Stimulated activated CD4-positive, alpha-beta T cell treated with anti-CD3 and anti-CD28 coated beads, Interleukin-1b, Interleukin-23, amount 100 ng/mL, for 48 hours (primary cell): ENCODE measurements around the gene GPR33.
"Not testable (repeated sequence)": the region's sequence is repeated elsewhere in the genome, so short reads cannot be mapped to it uniquely, and the experiment has no call there.

ENCODE experiments used
- DNase-seq: peaks from one replicate; pipeline ENCODE4 v3.0.0-alpha.2; 2020

GPR33 gene

GRCh38 chr14:31487886-31488285 is at the start of gene GPR33:
TSS of gene GPR33 (minus strand) at chr14:31488039. CDS start at chr14:31483965, 4,074 bp downstream.
- no peak for DNase-seq

- DNase-seq: no peak
Observed at GRCh38 chr14:31536201-31536960, 48.5 kb upstream of the GPR33 start.

- DNase-seq: no peak
Observed at GRCh38 chr14:31530136-31530535, 42.3 kb upstream of the GPR33 start.

GRCh38 chr14:31529053-31529452 is 41.2 kb upstream of the GPR33 start:
- DNase-seq: no peak

- DNase-seq: no peak
Observed at GRCh38 chr14:31527546-31527945, 39.7 kb upstream of the GPR33 start.

GRCh38 chr14:31527087-31527486 is 39.2 kb upstream of the GPR33 start:
- no peak for DNase-seq

GRCh38 chr14:31510855-31511254 is 23.0 kb upstream of the GPR33 start:
- DNase-seq: no peak

GRCh38 chr14:31510222-31510621 is 22.4 kb upstream of the GPR33 start:
- DNase-seq: no peak

- no peak for DNase-seq
Observed at GRCh38 chr14:31508135-31508534, 20.3 kb upstream of the GPR33 start.

- no peak for DNase-seq
Observed at GRCh38 chr14:31505411-31505810, 17.6 kb upstream of the GPR33 start.

- no peak for DNase-seq
Observed at GRCh38 chr14:31501870-31502269, 14.0 kb upstream of the GPR33 start.

GRCh38 chr14:31492759-31493498 is 5.1 kb upstream of the GPR33 start:
- no peak for DNase-seq

GRCh38 chr14:31489691-31490090 is 1.9 kb upstream of the GPR33 start:
- DNase-seq: no peak

- DNase-seq: no peak
Observed at GRCh38 chr14:31486764-31487163, 1.1 kb downstream of the GPR33 start.

GRCh38 chr14:31484754-31485153 is 3.1 kb downstream of the GPR33 start:
- DNase-seq: no peak

- DNase-seq: no peak
Observed at GRCh38 chr14:31480156-31480555, 7.7 kb downstream of the GPR33 start.

GRCh38 chr14:31479027-31479426 is 8.8 kb downstream of the GPR33 start:
- DNase-seq: no peak

GRCh38 chr14:31477248-31477647 is 10.6 kb downstream of the GPR33 start:
- DNase-seq: no peak

- DNase-seq: no peak
Observed at GRCh38 chr14:31476131-31476866, 11.5 kb downstream of the GPR33 start.

GRCh38 chr14:31466554-31466953 is 21.3 kb downstream of the GPR33 start:
- no peak for DNase-seq

- DNase-seq: no peak
Observed at GRCh38 chr14:31465111-31465510, 22.7 kb downstream of the GPR33 start.

- DNase-seq: not testable (repeated sequence)
Observed at GRCh38 chr14:31462450-31462849, 25.4 kb downstream of the GPR33 start.

GRCh38 chr14:31461545-31461944 is 26.3 kb downstream of the GPR33 start:
- no peak for DNase-seq
